NCI-H2196 (cell line): ENCODE data around the gene GREB1L.
"Not testable (repeated sequence)": the region's sequence is repeated elsewhere in the genome, so short reads cannot be mapped to it uniquely, and the experiment has no call there.

Experiments used
- DNase-seq: peaks from one replicate; lab custom pipeline; 2025; ENCODE audit not compliant: unreplicated experiment; lab: John Stamatoyannopoulos, UW

The GREB1L gene

DNA sequence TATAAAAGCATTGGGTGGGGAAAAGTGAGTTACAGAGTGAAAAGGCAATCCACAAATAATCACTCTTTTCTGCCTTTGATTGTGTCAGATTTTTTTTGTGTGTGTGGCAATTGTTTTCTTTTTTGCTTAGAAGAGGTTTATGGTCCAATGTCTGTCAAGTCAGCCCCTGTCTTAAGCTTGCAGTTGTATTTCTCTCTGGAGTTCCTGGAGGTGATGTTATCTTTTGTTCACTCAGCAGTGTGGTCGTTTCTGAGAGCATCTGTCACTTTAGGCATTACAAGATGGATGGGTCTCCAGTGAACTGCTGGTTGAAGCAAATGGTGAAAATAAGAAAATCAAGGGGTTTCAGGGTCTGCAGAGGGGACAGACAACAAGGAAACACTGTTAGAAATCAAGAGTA is 121.3 kb downstream of the GREB1L start:
- no peak for DNase-seq

DNA sequence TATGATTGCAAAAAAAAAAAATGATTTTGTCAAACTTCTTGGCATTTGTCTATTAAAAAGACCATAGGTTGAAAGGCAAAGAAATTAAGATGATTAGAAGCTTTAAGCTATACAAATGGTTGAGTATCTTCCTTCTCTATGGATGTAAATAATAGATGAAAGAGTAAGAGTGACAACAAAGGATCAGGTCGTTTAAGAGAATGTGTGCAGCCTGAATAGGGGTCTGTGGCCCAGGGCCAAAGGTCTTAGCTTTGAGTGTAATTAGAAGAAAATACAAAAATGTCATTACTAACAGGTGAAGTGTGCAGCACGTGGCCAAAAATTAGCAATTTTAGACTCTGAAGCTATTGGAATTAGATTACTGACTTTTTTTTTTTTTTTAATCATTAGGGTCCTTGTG is 122.4 kb downstream of the GREB1L start:
- no peak for DNase-seq

DNA sequence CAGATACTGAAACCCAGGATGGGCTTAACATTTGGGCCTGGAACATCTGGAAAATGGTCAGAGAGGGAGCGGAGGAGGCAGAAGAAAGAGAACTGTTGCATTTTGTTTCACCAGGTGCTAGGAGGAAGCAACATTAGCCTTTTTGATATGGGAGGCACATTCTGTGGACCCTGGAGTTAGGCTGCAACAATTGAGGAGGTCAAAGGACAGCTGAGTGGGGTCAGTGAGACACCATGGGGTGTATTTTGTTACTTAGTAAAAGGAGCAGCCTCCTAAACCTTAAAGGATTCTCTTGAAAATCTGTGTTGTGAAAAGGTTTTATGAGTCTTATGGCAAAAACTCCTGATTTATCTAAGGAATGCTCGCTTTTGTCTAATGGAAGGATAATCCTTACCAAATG is 124.9 kb downstream of the GREB1L start:
- no peak for DNase-seq

DNA sequence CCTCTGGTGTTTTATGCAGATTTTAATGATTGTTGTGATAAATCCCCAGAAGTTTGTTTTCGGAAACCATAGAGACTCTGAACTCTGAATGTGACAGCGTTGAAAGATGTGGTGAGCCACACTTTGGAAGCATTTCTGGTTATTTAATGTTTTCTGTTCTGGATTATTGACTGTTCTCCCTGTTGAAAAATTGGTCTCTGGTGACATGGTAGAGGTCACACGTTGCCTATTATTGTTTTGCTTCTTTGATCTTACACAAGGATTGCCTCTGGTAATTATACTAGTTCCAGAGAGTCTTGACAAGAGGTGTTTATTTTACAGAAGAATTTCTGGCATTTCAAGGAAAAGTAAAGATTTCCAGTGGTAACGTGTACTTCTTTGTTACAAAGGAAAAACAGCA is 127.1 kb downstream of the GREB1L start:
- no peak for DNase-seq

DNA sequence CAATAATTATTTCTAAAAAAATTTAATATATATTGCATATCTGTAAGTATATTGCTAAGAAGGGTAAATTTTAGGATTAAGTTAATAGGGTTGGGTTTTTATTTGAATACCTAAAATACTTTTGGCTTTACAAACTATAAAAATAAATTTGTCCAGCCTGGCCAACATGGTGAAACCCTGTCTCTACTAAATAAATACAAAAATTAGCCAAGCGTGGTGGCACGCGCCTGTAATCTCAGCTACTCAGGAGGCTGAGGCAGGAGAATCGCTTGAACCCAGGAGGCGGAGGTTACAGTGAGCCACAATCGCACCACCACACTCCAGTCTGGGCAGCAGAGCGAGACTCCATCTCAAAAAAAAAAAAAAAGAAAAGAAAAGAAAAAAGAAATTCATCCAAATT is 127.6 kb downstream of the GREB1L start:
- not testable (repeated sequence) for DNase-seq

DNA sequence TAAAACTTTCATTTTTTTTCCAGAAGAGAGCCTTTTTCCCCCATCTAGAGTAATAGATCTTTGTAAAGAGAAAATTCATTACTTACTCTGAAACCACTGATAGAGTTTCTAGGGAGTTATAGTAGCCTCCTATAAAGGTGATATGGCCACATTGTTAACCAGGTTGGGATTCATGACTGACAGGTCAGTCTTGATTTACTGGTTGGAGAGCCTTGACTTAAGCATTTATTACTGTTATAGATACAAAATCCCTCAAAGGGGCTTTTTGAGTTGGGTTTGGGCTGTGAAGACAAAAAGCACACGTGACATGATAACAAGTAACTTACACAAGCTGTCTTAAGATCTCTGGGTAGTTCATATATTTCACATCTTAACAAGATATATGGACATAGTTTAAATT is 141.0 kb downstream of the GREB1L start:
- no peak for DNase-seq

DNA sequence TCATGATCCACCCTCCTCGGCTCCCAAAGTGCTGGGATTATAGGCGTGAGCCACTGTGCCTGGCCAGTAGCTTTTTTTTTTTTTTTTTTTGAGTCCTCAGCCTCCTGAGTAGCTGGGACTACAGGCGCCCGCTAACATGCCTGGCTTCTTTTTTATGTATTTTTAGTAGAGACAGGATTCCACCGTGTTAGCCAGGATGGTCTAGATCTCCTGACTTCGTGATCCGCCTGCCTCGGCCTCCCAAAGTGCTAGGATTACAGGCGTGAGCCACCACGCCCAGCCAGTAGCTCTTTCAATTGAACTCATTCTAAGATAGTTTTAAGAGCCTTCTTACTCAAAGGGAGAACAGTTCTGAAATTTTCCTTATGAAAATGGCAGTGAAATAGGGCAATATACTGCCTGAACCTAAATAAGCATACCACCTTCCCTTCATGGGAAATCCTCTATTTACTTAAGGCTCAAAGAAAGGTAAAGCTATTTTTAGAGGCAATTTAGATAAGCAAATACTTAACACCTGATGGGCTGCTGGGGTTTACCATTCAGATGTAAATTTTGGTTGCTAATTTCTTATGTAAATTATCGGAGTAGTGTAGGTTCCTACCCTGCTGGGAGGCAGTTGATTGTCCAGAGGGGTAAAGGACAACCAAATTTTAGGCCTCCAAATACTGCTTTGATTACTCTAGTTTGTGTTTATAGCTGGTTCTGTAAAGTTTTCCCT is 144.7 kb downstream of the GREB1L start:
- DNase-seq, result no peak

DNA sequence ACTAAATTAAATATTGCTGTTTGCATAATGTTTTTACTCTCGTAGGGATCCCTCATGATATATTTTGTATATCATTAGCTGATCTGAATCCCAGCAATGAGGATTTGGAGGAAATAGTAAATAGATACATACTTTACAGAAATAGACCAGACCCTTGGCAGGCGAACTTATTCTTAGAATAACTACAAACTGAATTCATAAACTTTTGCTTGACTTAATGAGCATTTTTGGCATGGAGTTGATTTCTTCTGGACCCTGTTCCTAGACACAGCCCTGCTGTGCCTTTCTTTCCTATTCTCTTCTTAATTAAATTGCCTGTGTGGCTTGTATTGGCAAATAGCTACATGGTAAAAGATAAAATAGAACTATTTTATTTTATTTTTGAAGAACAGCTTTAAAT is 145.9 kb downstream of the GREB1L start:
- DNase-seq, result no peak

DNA sequence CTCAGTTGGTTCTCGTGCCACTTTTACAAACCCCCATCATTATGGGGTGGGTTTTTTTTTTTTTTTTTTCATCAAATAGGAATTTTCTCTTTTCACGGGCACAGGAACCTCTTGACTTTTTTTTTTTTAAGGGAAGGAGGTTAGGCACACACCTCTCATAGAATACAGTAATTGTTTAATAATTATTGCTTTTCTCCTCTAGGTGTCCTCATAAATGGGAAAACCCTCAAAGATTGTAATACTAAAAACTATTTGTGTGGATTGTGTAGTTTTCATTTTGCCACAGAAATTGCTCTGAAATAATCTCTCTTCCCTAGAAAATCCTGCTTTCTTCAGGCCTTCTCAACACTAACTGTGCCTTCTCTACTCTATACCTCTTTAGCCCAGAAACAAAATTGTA is 147.3 kb downstream of the GREB1L start:
- DNase-seq, result no peak

DNA sequence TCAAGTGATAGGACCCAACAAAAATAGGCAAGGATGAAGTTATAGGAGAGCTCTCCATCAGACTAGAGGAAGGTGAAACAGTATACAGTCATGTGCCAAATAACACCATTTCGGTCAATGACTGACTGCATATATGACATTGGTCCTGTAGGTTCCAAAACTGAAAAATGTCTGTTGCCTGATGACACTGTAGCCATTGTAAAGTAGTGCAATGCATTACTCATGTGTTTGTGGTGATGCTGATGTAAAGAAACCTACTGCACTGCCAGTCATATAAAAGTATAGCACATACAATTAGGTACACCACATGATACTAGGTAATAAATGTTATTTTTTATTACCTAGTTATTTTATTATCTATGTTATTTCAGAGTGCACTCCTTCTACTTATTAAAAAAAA is 147.9 kb downstream of the GREB1L start:
- DNase-seq, result no peak

DNA sequence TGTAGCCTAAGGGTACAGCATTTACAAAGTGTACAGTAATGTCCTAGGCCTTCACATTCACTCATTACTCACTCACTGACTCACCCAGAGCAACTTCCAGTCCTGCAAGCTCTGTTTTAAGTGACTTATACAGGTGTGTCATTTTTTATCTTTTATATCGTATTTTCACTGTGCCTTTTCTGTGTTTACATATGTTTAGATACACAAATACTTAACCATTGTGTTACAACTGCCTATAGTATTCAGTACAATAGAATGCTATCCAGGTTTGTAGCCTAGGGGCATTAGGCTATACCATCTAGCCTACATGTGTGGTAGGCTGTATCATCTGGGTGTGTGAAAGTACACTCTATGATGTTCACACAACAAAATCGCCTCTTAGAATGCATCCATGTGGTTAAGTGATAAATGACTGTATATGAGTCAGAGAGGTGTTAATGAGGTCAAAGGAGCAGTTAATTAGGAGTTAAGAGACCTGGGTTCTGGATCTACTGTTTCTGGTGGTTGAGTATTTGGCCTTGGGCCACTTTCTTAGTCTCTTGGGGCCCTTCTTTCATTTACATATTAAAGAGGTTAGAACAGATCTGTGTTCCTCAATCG is 149.1 kb downstream of the GREB1L start:
- no peak for DNase-seq

DNA sequence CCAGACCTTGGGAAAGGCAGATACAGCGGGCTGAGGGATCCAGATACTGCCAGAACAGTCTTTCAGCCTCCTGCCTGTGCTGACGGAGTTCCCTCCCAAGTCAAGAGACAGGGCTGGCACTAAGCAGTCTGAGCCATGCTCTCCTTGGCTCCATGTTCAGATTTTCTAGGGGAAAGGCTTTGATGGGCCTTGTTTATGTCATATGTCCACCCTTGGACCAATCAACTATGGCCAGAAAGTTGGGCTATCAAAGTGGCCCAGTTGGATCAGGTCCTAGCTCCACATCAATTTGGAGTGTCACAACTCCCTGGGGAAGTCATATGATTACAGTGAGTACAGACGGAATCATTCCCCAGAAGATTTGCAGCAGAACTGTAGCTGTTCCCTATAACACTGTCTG is 152.0 kb downstream of the GREB1L start:
- DNase-seq, result no peak

DNA sequence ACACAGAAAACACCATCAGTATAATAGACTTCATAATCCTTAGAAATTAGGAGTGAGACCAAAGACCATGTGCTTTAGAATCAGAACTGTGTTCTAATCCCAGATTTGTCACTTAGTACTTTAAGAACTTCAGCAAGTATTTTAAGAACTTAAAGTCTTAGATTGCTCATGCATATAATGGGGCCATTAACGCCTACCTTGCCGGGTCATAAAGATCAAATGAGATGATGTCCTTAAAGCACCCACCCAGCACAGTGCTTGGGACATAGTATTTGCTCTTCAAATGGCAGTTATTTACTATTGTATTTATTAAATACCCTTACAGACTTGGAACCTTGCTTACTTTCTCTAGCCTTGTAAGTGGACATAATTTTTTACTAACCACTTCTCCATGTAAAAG is 156.1 kb downstream of the GREB1L start:
- no peak for DNase-seq

DNA sequence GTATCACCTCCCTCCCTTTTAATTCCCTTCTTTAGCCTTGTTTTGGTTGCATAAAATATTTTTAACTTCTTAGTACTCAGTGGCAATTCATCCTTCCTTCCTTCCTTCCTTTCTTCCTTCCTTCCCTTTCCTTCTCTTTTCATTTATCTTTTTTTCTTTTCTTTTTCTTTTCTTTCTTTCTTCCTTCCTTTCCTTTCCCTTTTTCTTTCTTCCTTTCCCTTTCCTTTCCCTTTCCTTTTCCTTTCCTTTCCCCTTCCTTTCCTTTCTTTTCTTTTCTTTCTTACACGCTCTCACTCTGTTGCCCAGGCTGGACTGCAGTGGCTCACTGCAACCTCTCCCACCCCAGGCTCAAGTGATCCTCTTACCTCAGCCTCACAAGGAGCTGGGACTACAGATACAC is 160.2 kb downstream of the GREB1L start:
- DNase-seq, result no peak

DNA sequence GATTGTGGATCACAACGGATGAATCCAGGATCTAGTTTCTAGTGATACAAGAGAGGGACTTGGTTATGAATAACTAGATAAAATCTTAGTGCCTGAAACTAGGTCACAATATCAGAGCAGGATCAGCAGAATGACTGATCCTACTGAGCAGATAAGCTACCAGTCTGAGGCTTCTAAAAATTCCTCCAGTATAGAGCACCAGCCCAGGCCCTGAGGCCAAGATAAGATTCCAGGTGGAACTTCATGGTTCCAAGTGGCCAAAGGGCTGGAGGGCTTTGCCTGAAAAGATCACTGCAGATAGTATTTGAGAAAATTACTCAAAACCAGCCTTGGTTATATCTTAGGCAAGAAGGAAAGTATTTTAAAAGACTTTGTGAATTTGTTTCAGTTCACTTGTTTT is 162.4 kb downstream of the GREB1L start:
- DNase-seq, result no peak

DNA sequence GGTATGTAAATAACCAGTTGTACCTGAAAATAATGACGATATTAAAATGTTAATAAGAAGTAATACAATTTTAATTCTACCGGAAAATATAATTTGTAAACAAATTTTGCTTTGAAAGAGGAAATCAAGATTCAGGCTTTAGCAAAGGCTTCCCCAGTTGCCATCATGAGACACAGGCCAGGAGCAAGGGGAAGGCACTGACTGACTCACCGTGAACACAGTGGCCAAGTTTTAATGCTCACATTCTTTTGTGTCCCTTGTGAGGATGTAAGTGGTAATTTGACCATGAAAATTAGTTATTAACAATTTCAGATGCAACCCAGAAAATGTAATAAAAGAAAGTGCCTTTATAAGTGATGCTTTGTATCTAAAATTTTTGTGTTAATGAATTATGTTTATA is 164.1 kb downstream of the GREB1L start:
- DNase-seq, result no peak

DNA sequence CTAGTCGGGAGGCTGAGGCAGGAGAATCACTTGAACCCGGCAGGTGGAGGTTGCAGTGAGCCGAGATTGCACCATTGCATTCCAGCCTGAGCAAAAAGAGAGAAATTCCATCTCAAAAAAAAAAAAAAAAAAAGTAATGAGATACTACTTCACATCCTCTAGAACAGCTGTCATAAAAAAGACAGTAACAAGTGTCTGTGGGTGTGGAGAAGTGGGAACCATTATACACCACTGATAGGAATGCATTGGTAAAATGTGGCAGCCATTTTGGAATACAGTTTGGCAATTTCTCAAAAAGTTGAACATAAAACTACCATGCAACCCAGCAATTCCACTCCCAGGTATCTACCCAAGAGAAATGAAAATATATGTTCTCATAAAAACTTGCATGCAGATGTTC is 166.6 kb downstream of the GREB1L start:
- DNase-seq, result no peak

DNA sequence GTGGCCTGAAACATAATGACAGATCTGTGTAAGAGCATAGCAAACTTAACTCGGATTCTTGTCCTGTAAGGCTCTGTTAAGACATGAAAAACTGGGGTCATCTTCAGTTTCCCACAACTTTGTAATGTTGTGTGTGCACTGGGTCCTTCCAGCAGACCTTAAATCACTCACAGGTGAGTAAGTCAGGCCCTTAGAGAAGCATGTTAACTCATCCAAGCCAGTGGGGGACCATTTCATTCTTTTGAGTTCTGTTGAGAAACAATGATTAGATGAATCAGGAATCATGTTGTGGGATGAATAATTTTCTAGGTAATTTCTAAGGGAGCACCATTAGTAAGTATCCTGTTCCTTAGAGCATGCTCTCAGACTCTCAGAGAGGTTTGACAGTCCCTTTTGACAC is 191.4 kb downstream of the GREB1L start:
- DNase-seq, result no peak

DNA sequence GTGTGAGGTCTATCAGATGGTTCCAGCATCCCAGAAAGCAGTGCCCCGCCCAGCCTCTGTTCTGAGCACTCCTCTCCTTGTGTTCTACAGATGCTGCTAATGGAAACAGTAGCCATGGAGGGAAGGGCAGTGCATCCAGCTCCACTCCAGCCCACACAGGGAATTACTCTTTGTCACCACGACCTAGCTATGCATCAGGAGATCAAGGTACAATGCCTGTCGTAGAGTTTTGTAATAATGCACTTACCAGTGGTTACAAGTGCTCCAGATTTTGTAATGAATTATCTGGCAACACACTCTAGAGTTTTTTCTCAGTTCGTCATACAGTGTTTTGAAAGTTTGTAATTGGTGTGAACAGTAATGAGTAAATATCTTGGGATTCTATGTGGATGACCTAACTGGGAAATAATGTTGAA is 197.4 kb downstream of the GREB1L start:
- DNase-seq, result no peak

DNA sequence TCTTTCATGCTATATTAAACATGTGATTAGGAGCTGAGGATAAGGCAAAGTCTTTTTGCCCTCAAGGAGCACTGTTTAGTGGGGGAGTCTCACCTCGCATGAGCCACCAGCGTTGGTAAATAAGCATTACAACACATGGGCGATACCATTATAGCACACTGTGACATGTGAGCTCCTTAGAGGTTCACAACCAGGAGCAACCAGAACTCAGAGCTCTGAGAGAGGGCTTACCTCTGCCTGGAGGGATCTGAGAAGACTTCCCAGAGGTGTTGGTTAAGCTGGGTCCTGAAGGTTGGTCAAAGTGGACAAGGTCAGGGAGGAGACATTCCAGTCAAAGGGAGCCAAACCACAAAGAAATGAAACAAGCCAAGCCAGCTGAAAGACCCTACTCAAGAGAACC is 199.6 kb downstream of the GREB1L start:
- DNase-seq, result no peak

DNA sequence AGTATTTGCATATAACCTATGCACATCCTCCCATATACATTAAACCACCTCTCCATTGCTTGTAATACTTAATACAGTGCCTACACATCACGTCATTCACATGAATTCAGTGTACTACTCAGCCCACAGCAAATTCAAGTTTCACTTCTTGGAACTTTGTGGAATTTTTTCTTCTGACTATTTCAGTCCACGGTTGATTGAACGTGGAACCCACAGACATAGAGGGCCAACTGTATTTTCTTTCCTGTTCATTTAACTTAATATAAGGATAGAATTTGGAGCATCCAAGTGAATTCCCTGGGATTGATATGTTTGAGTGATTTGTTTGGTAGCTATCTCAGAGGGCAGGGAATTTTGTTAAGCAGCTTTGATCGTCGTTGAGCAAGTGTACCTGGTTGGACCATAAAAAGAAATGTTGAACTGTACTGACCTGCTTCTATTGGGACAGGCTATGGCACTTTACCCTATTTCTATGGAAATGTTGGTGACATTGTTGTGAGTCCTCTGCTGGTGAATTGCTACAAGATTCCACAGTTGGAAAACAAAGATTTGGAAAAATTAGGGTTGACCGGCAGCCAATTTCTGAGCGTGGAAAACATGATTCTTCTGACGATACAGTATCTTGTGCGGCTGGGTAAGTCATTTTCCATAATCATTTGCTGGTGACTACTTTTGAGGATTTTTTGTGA is 201.9 kb downstream of the GREB1L start:
- DNase-seq, result no peak

DNA sequence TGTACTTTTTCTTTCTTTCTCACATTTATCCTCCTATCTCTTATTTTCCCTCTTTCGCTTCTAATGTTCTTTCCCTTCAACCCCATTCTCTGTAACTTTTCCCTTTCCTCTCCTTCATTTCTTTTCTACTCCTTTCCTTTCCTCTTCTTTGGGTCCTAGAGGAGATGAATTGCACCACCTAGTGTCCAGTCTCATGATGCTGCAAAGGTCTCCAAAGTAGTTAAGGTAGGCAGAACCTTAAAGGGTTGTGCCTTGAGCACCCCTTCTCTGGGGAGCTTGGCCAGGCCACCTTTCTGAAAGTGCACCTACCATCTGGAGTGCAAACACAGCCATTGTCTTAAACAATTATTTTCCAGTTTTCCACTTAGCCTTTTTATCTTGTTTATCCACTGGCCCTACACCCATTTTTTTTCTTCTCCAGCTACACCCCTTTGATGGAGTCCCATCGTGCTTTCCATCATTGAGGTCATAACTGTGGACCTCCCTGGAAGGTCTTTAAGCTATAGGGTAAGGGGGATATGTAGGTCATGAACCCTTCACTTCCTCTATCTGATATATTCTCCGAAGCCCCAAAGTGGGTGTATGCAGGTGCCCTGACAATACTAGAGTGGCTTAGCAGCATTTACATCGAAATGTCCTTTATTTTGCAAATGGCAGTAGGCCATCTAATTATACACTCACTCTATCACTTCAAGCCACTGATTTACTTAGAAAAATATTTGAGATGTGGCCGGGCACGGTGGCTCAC is 202.6 kb downstream of the GREB1L start:
- peak; percentile 33 for DNase-seq
